OCI-LY3 (cell line): Measurements from ENCODE around the gene MACIR.

ENCODE experiments used
- H2AFZ ChIP-seq: fragments of 200-600, 300-600 bp; shearing (Covaris generic); 2 replicates; pipeline ENCODE4 v1.6.0; 2014; ENCODE audit warnings: antibody characterized with exemption, low read depth, low read length
- H3K27ac ChIP-seq: fragments of 200-600, 300-600 bp; sonication (generic); 2 replicates; pipeline ENCODE4 v1.5.1; 2014; ENCODE audit warnings: mild to moderate bottlenecking, low read length, moderate library complexity, mixed read lengths
- H3K27me3 ChIP-seq: fragments of 200-600, 300-600 bp; sonication (generic); 2 replicates; pipeline ENCODE4 v1.6.1; 2014; ENCODE audit warnings: low read depth, low read length, mixed read lengths
- H3K36me3 ChIP-seq: fragments of 200-600, 300-600 bp; sonication (generic); replicated peaks from 2 replicates; pipeline ENCODE3; 2014; ENCODE audit warnings: low read depth, low read length, mixed read lengths
- H3K4me1 ChIP-seq: fragments of 300-600, 200-600 bp; sonication (generic); 2 replicates; pipeline ENCODE4 v1.6.1; 2014; ENCODE audit warnings: low read length, mixed read lengths
- H3K4me2 ChIP-seq: fragments of 200-600, 300-600 bp; sonication (generic); 2 replicates; pipeline ENCODE4 v1.6.1; 2014; ENCODE audit warnings: low read length, mixed read lengths
- H3K4me3 ChIP-seq: fragments of 300-600, 200-600 bp; sonication (generic); 2 replicates; pipeline ENCODE4 v1.5.1; 2014; ENCODE audit warnings: antibody characterized with exemption, mild to moderate bottlenecking, low read length, moderate library complexity
- H3K79me2 ChIP-seq: fragments of 300-600, 200-600 bp; shearing (Covaris generic); 2 replicates; pipeline ENCODE4 v1.6.1; 2014; ENCODE audit warnings: mild to moderate bottlenecking, low read length, mixed read lengths
- H3K9ac ChIP-seq: fragments of 300-600, 200-600 bp; shearing (Covaris generic); 2 replicates; pipeline ENCODE4 v1.6.0; 2014; ENCODE audit warnings: mild to moderate bottlenecking, low read length, moderate library complexity
- H3K9me3 ChIP-seq: fragments of 200-600, 300-600 bp; shearing (Covaris generic); 2 replicates; pipeline ENCODE4 v1.6.1; 2014; ENCODE audit warnings: low read length, mixed read lengths; ENCODE audit not compliant: insufficient read depth
- H4K20me1 ChIP-seq: fragments of 200-600, 300-600 bp; sonication (generic); 2 replicates; pipeline ENCODE4 v1.6.1; 2016; ENCODE audit warnings: low read length, mixed read lengths; ENCODE audit not compliant: insufficient read depth
- CTCF ChIP-seq: fragments of 200-600, 300-600 bp; sonication (generic); IDR thresholded peaks from 2 replicates; pipeline ENCODE4 v1.5.1; 2014; ENCODE audit warnings: antibody characterized with exemption, low read length, low read depth
- EZH2phosphoT487 ChIP-seq: fragments of 200-600 bp; shearing (Covaris generic); IDR thresholded peaks from 2 replicates; pipeline ENCODE4 v1.6.1; 2018; ENCODE audit warnings: antibody characterized with exemption, mixed run types, low read depth

Gene MACIR

GRCh38 chr5:103271570-103272289, 13.2 kb downstream of the MACIR start:
- Histone ChIP-seq H3K4me3 (no peak overlapping the region), H3K27ac (no peak overlapping the region), H3K4me1 (no peaks in the 10 kb centered on the region), H2AFZ (no peak overlapping the region), H3K27me3 (no peaks in the 10 kb centered on the region), H3K9me3 (no peaks in the 10 kb centered on the region), H3K9ac (no peak overlapping the region), H3K4me2 (no peak overlapping the region), H3K36me3 (no peaks in the 10 kb centered on the region), H4K20me1 (peaks cover 16% of the 10 kb centered on the region), H3K79me2 (peaks cover 13% of the 10 kb centered on the region)
- TF ChIP-seq EZH2phosphoT487 = no peak
- no peak for TF ChIP-seq CTCF

- H4K20me1 ChIP-seq = peaks cover 16% of the 10 kb centered on the region
- H3K36me3 ChIP-seq = no peaks in the 10 kb centered on the region
- H3K9me3 ChIP-seq = no peaks in the 10 kb centered on the region
- H3K27ac ChIP-seq = no peak overlapping the region
- no peaks in the 10 kb centered on the region for H3K4me1 ChIP-seq
- TF ChIP-seq CTCF (no peak), EZH2phosphoT487 (no peak)
- no peaks in the 10 kb centered on the region for H3K27me3 ChIP-seq
- no peak overlapping the region for H2AFZ ChIP-seq
- no peak overlapping the region for H3K9ac ChIP-seq
- H3K4me3 ChIP-seq = no peak overlapping the region
- no peak overlapping the region for H3K4me2 ChIP-seq
- H3K79me2 ChIP-seq = peaks cover 13% of the 10 kb centered on the region
Measured at GRCh38 chr5:103272377-103272776, 13.8 kb downstream of the MACIR start.

- no peak overlapping the region for H3K27ac ChIP-seq
- TF ChIP-seq EZH2phosphoT487 = no peak
- TF ChIP-seq CTCF = no peak
- no peak overlapping the region for H2AFZ ChIP-seq
- H3K4me2 ChIP-seq = no peak overlapping the region
- no peaks in the 10 kb centered on the region for H3K36me3 ChIP-seq
- no peaks in the 10 kb centered on the region for H3K9me3 ChIP-seq
- H3K4me1 ChIP-seq = no peaks in the 10 kb centered on the region
- peaks cover 13% of the 10 kb centered on the region for H3K79me2 ChIP-seq
- 0 out of 2 replicates have a peak, but pooled peaks cover 11% of the 10 kb centered on the region for H4K20me1 ChIP-seq
- no peak overlapping the region for H3K9ac ChIP-seq
- no peak overlapping the region for H3K4me3 ChIP-seq
- no peaks in the 10 kb centered on the region for H3K27me3 ChIP-seq
Measured at GRCh38 chr5:103273952-103274351, 15.4 kb downstream of the MACIR start.

- TF ChIP-seq CTCF (no peak), EZH2phosphoT487 (no peak)
- 0 out of 2 replicates have a peak, but pooled peaks cover 7% of the 10 kb centered on the region for H4K20me1 ChIP-seq
Measured at GRCh38 chr5:103275851-103276250, 17.3 kb downstream of the MACIR start.

More at GRCh38 chr5:103275851-103276250, 17.3 kb downstream of the MACIR start:
- Histone ChIP-seq H3K9ac (no peak overlapping the region), H3K36me3 (no peaks in the 10 kb centered on the region), H3K4me1 (no peaks in the 10 kb centered on the region), H3K27me3 (no peaks in the 10 kb centered on the region), H3K79me2 (peaks cover 13% of the 10 kb centered on the region), H3K9me3 (no peaks in the 10 kb centered on the region), H2AFZ (no peak overlapping the region), H3K4me2 (no peak overlapping the region), H3K27ac (no peak overlapping the region), H3K4me3 (no peak overlapping the region)
